NCI-H2029 (cell line): ENCODE results near the gene KLF5.
A peak's percentile ranks its signal among the peaks of the same experiment; 100 is the strongest.
"Not testable (repeated sequence)": the region's sequence is repeated elsewhere in the genome, so short reads cannot be mapped to it uniquely, and the experiment has no call there.

Experiments
- DNase-seq: peaks from one replicate; lab custom pipeline; 2025; lab: John Stamatoyannopoulos, UW

Gene KLF5

DNA sequence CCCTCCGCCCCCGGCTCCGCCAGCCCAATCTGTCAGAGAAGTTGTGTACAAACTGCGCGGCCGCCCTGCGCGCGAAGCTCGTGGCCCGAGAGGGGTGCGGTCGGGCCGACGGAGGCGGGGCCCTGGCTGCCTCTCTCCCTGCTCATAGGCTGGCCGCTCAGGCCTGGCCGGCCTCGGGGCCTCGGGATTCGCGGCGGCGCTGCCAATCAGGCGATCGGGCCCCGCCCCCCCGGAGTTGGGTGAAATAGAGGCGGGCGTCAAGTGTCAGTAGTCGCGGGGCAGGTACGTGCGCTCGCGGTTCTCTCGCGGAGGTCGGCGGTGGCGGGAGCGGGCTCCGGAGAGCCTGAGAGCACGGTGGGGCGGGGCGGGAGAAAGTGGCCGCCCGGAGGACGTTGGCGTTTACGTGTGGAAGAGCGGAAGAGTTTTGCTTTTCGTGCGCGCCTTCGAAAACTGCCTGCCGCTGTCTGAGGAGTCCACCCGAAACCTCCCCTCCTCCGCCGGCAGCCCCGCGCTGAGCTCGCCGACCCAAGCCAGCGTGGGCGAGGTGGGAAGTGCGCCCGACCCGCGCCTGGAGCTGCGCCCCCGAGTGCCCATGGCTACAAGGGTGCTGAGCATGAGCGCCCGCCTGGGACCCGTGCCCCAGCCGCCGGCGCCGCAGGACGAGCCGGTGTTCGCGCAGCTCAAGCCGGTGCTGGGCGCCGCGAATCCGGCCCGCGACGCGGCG is at the start of gene KLF5:
Gene KLF5, plus strand, starts transcription at position 270 of the 724 bp plus-strand sequence. Its CDS starts 323 bp downstream, at position 593.
- DNase-seq: peak; percentile 82

GRCh38 chr13:73011751-73012150 is 47.1 kb upstream of the KLF5 start:
- DNase-seq: no peak

DNA sequence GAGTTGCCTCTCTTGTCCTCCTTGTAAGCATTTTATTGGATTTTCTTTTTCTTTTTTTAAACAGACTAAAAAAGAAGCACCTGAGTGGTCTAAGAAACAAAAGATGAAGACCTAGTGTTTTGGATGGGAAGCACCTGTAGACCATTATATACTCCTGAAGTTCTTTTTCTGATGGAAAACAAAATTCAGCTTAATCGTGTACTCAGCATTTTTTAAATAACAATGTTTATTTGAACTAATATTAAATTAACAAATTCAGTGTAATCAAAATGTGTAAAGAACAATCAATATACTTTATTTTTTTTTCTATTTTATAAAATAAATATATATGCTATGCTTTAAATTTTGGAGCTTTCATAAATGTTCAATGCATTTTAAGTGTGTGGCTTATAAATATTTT is 43.0 kb upstream of the KLF5 start:
- DNase-seq: no peak

GRCh38 chr13:73018336-73018735 is 40.5 kb upstream of the KLF5 start:
- no peak for DNase-seq

GRCh38 chr13:73025217-73026012 is 33.4 kb upstream of the KLF5 start:
- no peak for DNase-seq

- no peak for DNase-seq
Measured at GRCh38 chr13:73034901-73035300, 23.9 kb upstream of the KLF5 start.

DNA sequence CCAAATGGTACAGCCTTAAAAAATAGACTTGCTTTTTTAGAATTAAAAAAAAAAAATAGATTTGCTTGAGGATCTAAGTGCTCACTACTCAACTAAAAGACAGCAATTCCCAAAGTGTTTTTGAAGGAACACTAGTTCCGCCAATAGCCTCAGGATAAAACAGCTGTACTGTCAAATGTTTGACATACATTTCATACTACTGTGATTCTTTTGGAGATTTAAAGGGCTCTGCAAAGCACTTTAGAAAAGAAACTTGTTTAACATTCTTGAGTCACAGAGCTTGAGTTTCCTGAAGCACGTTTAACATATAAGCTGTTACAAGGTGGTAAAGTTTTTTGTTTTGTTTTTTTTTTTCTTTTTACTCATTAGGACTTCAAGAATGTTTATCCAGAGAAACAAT is 23.1 kb upstream of the KLF5 start:
- DNase-seq: no peak

DNA sequence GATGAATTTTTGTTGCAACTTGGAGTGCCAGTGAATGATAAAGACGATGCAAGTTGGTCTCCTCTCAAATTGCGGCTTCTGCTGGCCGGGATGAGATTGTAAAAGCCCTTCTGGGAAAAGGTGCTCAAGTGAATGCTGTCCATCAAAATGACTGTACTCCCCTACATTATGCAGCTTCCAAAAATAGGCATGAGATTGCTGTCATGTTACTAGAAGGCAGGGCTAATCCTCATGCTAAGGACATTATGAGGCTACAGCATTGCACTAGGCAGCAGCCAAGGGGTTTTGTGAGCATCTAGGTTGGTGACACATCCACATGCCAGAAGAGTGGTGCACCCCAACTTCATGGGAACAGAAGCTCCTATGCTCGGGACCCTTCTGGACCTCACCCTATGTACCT is 22.2 kb upstream of the KLF5 start:
- DNase-seq: no peak

GRCh38 chr13:73038064-73038463 is 20.7 kb upstream of the KLF5 start:
- DNase-seq: no peak

DNA sequence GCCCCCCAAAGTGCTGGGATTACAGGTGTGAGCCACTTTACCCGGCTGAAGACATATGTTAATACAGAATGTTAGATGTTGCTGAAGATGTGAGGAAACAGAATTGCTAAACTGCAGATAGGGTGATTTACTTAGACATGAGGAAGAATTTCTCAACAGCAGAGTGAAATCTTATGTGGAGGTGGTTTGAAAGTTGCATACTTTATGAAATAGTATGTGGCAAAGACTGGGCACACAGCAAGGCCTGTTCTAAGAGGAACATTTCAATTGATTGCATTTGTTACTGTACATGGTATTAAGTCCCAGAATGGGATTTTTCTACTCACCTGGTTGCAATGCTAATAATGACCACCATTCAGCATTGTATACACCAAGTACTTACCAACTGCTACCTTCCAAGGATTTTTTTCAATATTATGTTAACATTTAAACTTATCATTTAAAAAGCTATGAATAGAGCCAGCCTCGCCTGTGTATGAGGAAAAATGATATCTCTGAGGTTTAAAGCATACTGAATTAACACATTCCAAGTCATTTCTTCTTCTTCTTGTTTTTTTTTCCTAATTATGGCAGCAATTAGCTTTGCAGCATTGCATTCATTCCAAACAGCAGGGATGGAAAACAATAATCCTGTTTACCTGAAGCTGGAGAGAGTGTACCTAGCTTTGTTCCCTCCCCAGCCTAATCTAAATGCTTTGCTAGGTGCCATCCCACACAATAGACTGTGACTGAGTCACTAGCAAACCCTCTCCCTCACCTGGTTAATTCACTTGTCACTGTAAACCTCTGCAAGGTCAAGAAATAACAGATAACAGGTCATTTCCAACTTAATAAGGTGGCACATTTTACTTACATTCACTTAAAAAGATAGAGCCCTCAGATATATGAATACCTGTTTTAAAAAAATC is 19.4 kb upstream of the KLF5 start:
- no peak for DNase-seq

GRCh38 chr13:73040484-73040883 is 18.3 kb upstream of the KLF5 start:
- no peak for DNase-seq

DNA sequence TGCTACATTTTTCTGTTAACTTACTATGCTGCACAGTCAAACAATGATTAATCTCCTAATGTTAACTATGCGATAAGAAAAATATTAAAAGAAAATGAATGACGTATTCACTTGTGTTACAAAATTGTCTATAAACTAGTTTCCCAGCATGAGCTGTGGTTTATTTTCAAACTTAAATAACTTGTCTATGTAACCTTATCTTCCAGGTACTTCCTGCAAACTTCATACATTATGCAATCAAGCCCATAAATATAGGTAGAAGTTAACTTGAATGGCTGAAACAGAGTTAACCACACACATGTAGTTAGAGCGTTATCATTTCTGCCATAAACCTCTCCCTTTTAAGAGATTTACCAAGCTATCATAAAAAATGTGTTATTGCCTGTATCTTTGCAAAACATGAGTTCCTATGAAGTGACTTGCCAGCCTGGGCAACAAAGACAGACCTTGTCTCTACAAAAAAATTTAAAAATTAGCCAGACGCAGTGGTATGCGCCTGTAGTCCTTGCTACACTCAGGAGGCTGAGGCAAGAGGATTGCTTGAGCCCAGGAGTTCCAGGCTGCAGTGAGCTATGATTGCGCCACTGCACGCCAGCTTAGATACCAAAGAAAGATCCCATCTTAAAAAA is 17.7 kb upstream of the KLF5 start:
- DNase-seq: no peak

- no peak for DNase-seq
Measured at GRCh38 chr13:73045031-73045430, 13.8 kb upstream of the KLF5 start.

DNA sequence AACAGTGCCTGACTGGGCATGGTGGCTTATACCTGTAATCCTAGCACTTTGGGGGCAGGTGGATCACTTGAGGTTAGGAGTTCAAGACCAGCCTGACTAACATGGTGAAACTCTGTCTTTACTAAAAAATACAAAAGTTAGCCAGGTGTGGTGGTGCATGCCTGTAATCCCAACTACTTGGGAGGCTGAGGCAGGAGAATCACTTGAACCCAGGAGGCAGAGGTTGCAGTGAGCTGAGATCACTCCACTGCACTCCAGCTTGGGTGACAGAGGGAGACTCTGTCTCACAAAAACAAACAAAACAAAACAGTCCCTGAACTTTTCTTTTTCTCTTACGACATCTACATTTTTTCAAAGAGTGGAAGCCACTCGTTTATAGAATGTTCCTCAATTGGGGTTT is 10.2 kb upstream of the KLF5 start:
- DNase-seq: not testable (repeated sequence)

GRCh38 chr13:73054712-73055111 is 4.1 kb upstream of the KLF5 start:
- no peak for DNase-seq

DNA sequence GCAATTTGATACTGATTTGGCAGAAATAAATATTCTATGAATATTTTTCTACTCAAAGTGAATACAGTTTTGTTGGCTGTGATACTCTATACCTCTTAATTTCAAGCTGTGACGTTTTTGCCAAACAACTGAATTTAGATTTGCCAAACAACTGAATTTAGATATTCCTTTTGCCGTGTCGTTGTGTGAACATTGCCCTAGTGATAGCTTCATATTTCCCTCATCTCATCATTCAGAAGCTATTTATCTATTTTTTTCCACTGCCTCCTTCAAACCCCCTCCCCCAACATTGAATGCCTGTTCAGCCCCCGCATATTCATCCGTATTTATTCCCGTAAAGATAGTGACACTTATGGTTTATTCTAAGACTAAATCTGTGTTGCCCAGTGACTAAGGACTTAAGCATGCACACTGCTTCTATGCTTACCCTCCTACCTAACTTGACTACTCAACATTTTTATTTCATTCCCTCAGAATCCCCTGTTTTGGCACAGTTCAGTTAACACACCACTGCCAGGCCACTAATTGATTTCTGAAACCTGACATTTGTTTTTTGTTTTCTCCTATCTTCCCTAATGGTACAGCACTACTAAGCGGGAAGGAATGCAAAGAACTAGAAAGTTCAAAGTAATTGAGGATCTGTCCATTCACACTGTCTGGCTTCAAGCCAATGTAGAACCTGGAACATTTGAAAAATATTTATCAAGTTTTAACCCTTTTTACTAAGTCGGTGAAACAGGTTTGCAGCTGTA is 2.8 kb upstream of the KLF5 start:
- no peak for DNase-seq

DNA sequence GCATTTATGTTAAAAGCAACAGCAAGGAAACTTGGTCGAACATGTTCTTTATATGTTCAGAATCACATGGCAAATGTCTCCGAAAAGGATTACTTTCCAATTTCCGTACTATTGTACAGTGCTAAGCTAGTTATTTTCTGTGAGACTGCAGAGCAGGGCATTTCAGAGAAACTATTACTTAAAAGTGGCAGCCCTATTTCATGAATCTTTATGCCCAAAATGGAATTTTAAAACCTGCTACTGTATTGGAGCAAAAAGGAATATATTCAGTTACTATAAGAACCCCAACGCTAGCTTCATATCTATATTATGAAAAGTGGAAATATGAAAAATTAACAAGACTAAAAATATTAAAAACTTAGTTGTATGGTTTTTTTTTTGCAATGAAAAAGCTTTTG is 2.2 kb upstream of the KLF5 start:
- no peak for DNase-seq

GRCh38 chr13:73057284-73058063 is 1.3 kb upstream of the KLF5 start:
- DNase-seq: no peak

DNA sequence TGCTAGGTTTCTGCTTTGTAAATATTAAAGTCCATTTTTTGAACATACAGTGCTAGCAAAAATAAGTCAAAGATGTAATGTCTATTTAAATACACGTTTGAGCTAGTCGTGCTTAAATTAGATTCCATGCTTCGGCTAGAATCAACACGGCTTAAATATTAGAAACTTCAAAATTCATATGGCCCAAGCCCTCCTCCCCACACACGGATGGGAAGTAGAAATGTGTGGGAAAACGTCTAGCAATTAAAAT is 816 bp upstream of the KLF5 start:
- no peak for DNase-seq

- DNase-seq: no peak
Measured at GRCh38 chr13:73058432-73058735, 421 bp upstream of the KLF5 start.
